GM12878 (cell line): ENCODE results near the gene ZMYND12. TPM values are rescaled to one million over a fixed set of nuclear protein-coding genes. Genes with fewer than 3 reads are reported as not detected.

ENCODE experiments used
- ATAC-seq: fragments of 200-7000 bp; cut with Tn5 transposase; 3 replicates; pipeline ENCODE4 v1.9.1; 2020; ENCODE audit warnings: mild to moderate bottlenecking, moderate library complexity
- BruUV-seq: library from RNA; stranded (reverse); fragments of 400-500 nt; replicated peaks from 2 replicates; lab custom pipeline; 2021; lab: Mats Ljungman, UMichigan
- CTCF ChIA-PET: fragments of 300-600 bp; sonication (Branson Sonifier 250); formaldehyde crosslinking; extraction: SDS; loops from one replicate; lab custom pipeline; 2021; ENCODE audit warnings: inconsistent platforms; lab: Yijun Ruan, JAX
- POLR2A ChIA-PET: fragments of 350-600 bp; formaldehyde crosslinking; extraction: SDS; loops from one replicate; lab custom pipeline; 2021; ENCODE audit warnings: inconsistent platforms; lab: Charles Lee
- RAD21 ChIA-PET: fragments of 300-600 bp; sonication (Branson Sonifier 250); formaldehyde crosslinking; loops from one replicate; lab custom pipeline; 2023; ENCODE audit warnings: antibody characterized with exemption; ENCODE audit not compliant: unreplicated experiment; lab: Charles Lee
- SMC1A ChIA-PET: fragments of 300-600 bp; sonication (Branson Sonifier 250); formaldehyde crosslinking; loops from one replicate; lab custom pipeline; 2023; ENCODE audit not compliant: unreplicated experiment, uncharacterized antibody; lab: Charles Lee
- DNase-seq: peaks from one replicate; pipeline ENCODE4 v3.0.0-alpha.2; 2011; ENCODE audit warnings: low read depth, low spot score
- FAIRE-seq: peaks from 3 replicates; lab custom pipeline; 2011; peaks lifted over from hg19 to GRCh38; lab: Jason Lieb, UNC
- H2AFZ ChIP-seq: 2 replicates; pipeline ENCODE4 v1.6.0; 2011; ENCODE audit warnings: low read depth, low read length, control low read depth; ENCODE audit not compliant: control insufficient read depth
- H3K27ac ChIP-seq: 2 replicates; pipeline ENCODE4 v1.5.1; 2011; ENCODE audit warnings: control low read depth; ENCODE audit not compliant: control insufficient read depth, insufficient read depth
- H3K27me3 ChIP-seq, 2 experiments: replicated peaks in 1 of 2; 2 replicates each; pipeline versions ENCODE4 v1.6.0 to v1.6.1; 2011; ENCODE audit warnings: low read length in 1 of 2; ENCODE audit not compliant: control insufficient read depth in 2 of 2, insufficient read depth in 2 of 2
- H3K36me3 ChIP-seq, 2 experiments: 2 replicates each; pipeline ENCODE4 v1.5.1; 2011; ENCODE audit warnings: low read length in 1 of 2; ENCODE audit not compliant: control insufficient read depth in 2 of 2, insufficient read depth in 2 of 2
- H3K4me1 ChIP-seq: 2 replicates; pipeline ENCODE4 v1.6.1; 2011; ENCODE audit warnings: mild to moderate bottlenecking, low read length, moderate library complexity, mixed read lengths; ENCODE audit not compliant: control insufficient read depth, insufficient read depth
- H3K4me2 ChIP-seq: 2 replicates; pipeline ENCODE4 v1.6.0; 2011; ENCODE audit warnings: control low read depth; ENCODE audit not compliant: control insufficient read depth, insufficient read depth
- H3K4me3 ChIP-seq: fragments of 200-600 bp; sonication (generic); 2 replicates; pipeline ENCODE4 v1.5.1; 2016
- H3K79me2 ChIP-seq: 2 replicates; pipeline ENCODE4 v1.6.0; 2011; ENCODE audit warnings: low read length; ENCODE audit not compliant: control insufficient read depth, insufficient read depth
- H3K9ac ChIP-seq: 2 replicates; pipeline ENCODE4 v1.8.0; 2011; ENCODE audit warnings: low read length, control low read depth, mixed read lengths; ENCODE audit not compliant: control insufficient read depth, insufficient read depth
- H3K9me3 ChIP-seq: replicated peaks from 3 replicates; pipeline ENCODE4 v1.5.1; 2011; ENCODE audit warnings: mild to moderate bottlenecking, low read length; ENCODE audit not compliant: control insufficient read depth, insufficient read depth
- H4K20me1 ChIP-seq: 2 replicates; pipeline ENCODE4 v1.6.0; 2011; ENCODE audit not compliant: control insufficient read depth, insufficient read depth
- ATF7 ChIP-seq: fragments of 450-650 bp; IDR thresholded peaks from 2 replicates; pipeline ENCODE4 v1.6.1; 2016; ENCODE audit warnings: low read depth, mild to moderate bottlenecking
- FOS ChIP-seq: IDR thresholded peaks from 3 replicates; pipeline ENCODE4 v1.6.1; 2011; ENCODE audit warnings: borderline replicate concordance; ENCODE audit not compliant: insufficient read length; ENCODE audit errors: extremely low read depth
- NBN ChIP-seq: fragments of 450-650 bp; IDR thresholded peaks from 2 replicates; pipeline ENCODE4 v1.6.1; 2016
- NR2F1 ChIP-seq: fragments of 450-650 bp; conservative IDR thresholded peaks from 2 replicates; pipeline ENCODE4 v1.6.1; 2017; ENCODE audit warnings: mild to moderate bottlenecking
- POLR2AphosphoS2 ChIP-seq: IDR thresholded peaks from 2 replicates; pipeline ENCODE4 v1.6.1; 2011; ENCODE audit warnings: low read depth, mild to moderate bottlenecking, low read length, improper control_type of control experiment, moderate library complexity
- SPI1 ChIP-seq: IDR thresholded peaks from 2 replicates; pipeline ENCODE4 v1.6.1; 2011; ENCODE audit warnings: low read depth, mild to moderate bottlenecking, low read length, moderate library complexity, borderline replicate concordance; ENCODE audit not compliant: insufficient read depth
- WGBS: methylation state at CpG from one replicate; pipeline ENCODE4 v1.1.6; 2016; ENCODE audit warnings: low lambda C conversion rate; ENCODE audit not compliant: insufficient replicate concordance, insufficient coverage; ENCODE audit errors: missing lambda C conversion rate; 5-methylcytosine and 5-hydroxymethylcytosine counted together
- in situ Hi-C: fragments of 300-500 bp; cut with MboI; formaldehyde crosslinking; loops from 9 replicates; pipeline ENCODE4 v1.14.3; 2018; ENCODE audit warnings: mixed read lengths
- intact Hi-C: fragments of 100-400 bp; cut with micrococcal nuclease; formaldehyde crosslinking; loops from one replicate; pipeline ENCODE4 v1.14.2; 2022; ENCODE audit not compliant: unreplicated experiment
- polyA plus RNA-seq, 11 experiments: library from polyadenylated mRNA; depleted of rRNA in 4 of 11; unstranded in 6 of 11; stranded (reverse) in 5 of 11; fragments of >200 nt; fragmentation: Nextera tagmentation in 4 of 11; fragmentation: Illumina TruSeq in 1 of 11; extraction: Ambion mirVana in 4 of 11; extraction: Trizol in 1 of 11; gene quantifications; 1 replicate in 1 of 11; 2 replicates in 10 of 11; pipeline versions ENCODE4 v1.2.1 to v1.2.3, GENCODE V29; 2011 to 2016; ENCODE audit warnings: inconsistent platforms in 2 of 11, missing spikeins in 2 of 11, low read depth in 1 of 11
- total RNA-seq, 4 experiments: library from RNA; depleted of rRNA in 3 of 4; stranded (reverse); fragments of >200 nt in 3 of 4; fragmentation: Illumina TruSeq in 1 of 4; extraction: Trizol in 1 of 4; gene quantifications; 2 replicates each; pipeline versions ENCODE4 v1.2.1 to v1.2.3, GENCODE V29; 2013 to 2021
- TF ChIP-seq, protein P1 (sequence below): IDR thresholded peaks from 2 replicates; pipeline ENCODE4 v1.6.1; 2012; ENCODE audit warnings: low read depth, low read length, improper control_type of control experiment
- TF ChIP-seq, protein P2 (sequence below): fragments of 150-350 bp; IDR thresholded peaks from 2 replicates; pipeline ENCODE4 v1.6.1; 2016; ENCODE audit warnings: low read depth, low read length
- TF ChIP-seq, protein P3 (sequence below): fragments of 450-650 bp; IDR thresholded peaks from 2 replicates; pipeline ENCODE4 v1.6.1; 2018; ENCODE audit warnings: borderline replicate concordance, mild to moderate bottlenecking; ENCODE audit not compliant: partially characterized antibody

The ZMYND12 gene
- total and polyA plus RNA-seq, 10 of the 15 experiments (the other 5 are each of a cell fraction or from before 2014, with no cell fraction given): 0.26 to 1.4 (median 0.67) TPM

DNA sequence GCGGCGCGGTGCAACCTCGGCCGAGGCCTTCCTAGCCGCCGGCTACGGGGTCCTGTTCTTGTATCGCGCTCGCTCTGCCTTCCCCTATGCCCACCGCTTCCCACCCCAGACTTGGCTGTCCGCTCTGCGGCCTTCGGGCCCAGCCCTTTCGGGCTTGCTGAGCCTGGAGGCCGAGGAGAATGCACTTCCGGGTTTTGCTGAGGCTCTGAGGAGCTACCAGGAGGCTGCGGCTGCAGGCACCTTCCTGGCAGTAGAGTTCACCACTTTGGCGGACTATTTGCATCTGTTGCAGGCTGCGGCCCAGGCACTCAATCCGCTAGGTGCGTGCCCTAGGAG lies 900 bp upstream of the ZMYND12 start (continued):
- peak; percentile 50 for TF ChIP-seq SPI1

DNA sequence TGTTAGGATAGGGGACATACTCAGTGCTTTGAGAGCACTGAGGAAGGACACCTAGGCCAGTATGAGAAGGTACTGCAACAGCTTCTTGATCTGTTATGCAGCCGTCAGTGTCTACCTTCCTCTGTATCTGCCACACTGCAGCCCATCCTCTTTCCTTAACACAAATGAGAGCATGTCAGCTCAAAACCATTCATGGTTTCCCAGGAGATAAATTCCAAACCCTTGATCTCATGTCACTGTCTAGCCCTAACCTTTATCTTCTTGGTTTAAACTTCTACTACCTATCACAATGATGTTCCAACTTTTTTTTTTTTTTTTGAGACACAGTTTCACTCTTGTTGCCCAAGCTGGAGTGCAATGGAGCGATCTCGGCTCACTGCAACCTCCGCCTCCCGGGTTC lies 1.4 kb downstream of the ZMYND12 start:
- Histone ChIP-seq H3K9ac (no peak overlapping the region), H3K27ac (no peak overlapping the region), H3K79me2 (peaks cover 22% of the 10 kb centered on the region), H3K4me1 (peaks cover 5% of the 10 kb centered on the region), H3K27me3 (no peaks in the 10 kb centered on the region), H3K9me3 (no peaks in the 10 kb centered on the region), H3K4me3 (no peak overlapping the region), H4K20me1 (no peaks in the 10 kb centered on the region), H3K36me3 (peaks cover 0 to 8% of the 10 kb centered on the region in 2 experiments; a peak in 1 of 4 replicates), H2AFZ (no peak overlapping the region), H3K4me2 (no peak overlapping the region)
- DNase-seq (no peak), FAIRE-seq (no peak), ATAC-seq (no peak)
- POLR2A ChIA-PET: interaction anchor here (0.6 kb wide), 1 partner anchor 16 kb away, joined by 4 read pairs; no protein-coding TSS in a partner anchor
- WGBS: 100% methylated on average over 5 of the region's 5 CpGs
- intact Hi-C loops: no loop called here
- SMC1A ChIA-PET: interaction anchor here (0.5 to 0.7 kb wide), 2 partner anchors 184 to 863 kb away, joined by 3 read pairs; no protein-coding TSS in a partner anchor
- RAD21 ChIA-PET: no interaction called here
- in situ Hi-C loops: no loop called here
- BruUV-seq: no TSS peak
- TF ChIP-seq NBN: no peak
- no peak for TF ChIP-seq POLR2AphosphoS2
- TF ChIP-seq, protein P1, sequence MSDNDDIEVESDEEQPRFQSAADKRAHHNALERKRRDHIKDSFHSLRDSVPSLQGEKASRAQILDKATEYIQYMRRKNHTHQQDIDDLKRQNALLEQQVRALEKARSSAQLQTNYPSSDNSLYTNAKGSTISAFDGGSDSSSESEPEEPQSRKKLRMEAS: no peak
- TF ChIP-seq NR2F1: no peak
- no peak for TF ChIP-seq ATF7
- TF ChIP-seq FOS: no peak
- TF ChIP-seq, protein P2, sequence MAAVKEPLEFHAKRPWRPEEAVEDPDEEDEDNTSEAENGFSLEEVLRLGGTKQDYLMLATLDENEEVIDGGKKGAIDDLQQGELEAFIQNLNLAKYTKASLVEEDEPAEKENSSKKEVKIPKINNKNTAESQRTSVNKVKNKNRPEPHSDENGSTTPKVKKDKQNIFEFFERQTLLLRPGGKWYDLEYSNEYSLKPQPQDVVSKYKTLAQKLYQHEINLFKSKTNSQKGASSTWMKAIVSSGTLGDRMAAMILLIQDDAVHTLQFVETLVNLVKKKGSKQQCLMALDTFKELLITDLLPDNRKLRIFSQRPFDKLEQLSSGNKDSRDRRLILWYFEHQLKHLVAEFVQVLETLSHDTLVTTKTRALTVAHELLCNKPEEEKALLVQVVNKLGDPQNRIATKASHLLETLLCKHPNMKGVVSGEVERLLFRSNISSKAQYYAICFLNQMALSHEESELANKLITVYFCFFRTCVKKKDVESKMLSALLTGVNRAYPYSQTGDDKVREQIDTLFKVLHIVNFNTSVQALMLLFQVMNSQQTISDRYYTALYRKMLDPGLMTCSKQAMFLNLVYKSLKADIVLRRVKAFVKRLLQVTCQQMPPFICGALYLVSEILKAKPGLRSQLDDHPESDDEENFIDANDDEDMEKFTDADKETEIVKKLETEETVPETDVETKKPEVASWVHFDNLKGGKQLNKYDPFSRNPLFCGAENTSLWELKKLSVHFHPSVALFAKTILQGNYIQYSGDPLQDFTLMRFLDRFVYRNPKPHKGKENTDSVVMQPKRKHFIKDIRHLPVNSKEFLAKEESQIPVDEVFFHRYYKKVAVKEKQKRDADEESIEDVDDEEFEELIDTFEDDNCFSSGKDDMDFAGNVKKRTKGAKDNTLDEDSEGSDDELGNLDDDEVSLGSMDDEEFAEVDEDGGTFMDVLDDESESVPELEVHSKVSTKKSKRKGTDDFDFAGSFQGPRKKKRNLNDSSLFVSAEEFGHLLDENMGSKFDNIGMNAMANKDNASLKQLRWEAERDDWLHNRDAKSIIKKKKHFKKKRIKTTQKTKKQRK: no peak
- TF ChIP-seq, protein P3, sequence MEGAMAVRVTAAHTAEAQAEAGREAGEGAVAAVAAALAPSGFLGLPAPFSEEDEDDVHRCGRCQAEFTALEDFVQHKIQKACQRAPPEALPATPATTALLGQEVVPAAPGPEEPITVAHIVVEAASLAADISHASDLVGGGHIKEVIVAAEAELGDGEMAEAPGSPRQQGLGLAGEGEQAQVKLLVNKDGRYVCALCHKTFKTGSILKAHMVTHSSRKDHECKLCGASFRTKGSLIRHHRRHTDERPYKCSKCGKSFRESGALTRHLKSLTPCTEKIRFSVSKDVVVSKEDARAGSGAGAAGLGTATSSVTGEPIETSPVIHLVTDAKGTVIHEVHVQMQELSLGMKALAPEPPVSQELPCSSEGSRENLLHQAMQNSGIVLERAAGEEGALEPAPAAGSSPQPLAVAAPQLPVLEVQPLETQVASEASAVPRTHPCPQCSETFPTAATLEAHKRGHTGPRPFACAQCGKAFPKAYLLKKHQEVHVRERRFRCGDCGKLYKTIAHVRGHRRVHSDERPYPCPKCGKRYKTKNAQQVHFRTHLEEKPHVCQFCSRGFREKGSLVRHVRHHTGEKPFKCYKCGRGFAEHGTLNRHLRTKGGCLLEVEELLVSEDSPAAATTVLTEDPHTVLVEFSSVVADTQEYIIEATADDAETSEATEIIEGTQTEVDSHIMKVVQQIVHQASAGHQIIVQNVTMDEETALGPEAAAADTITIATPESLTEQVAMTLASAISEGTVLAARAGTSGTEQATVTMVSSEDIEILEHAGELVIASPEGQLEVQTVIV: no peak
- CTCF ChIA-PET: no interaction called here
